AG09319 (cell line): ENCODE measurements around the gene RNF220.

ENCODE experiments used
- DNase-seq: peaks from one replicate; pipeline ENCODE4 v3.0.0-alpha.2; 2010; ENCODE audit warnings: low read depth; ENCODE audit errors: extremely low read depth
- CTCF ChIP-seq: IDR thresholded peaks from 2 replicates; pipeline ENCODE4 v1.5.1; 2011; ENCODE audit warnings: low read depth, mild to moderate bottlenecking, inconsistent platforms, low read length, moderate library complexity

The RNF220 gene

GRCh38 chr1:44464361-44464760, 59.3 kb downstream of the RNF220 start:
- no peak for TF ChIP-seq CTCF
- DNase-seq, result no peak

GRCh38 chr1:44467566-44467965, 62.5 kb downstream of the RNF220 start:
- DNase-seq, result no peak
- TF ChIP-seq CTCF, result no peak

GRCh38 chr1:44471911-44472453, 66.9 kb downstream of the RNF220 start:
- no peak for TF ChIP-seq CTCF

GRCh38 chr1:44472620-44473525, 67.8 kb downstream of the RNF220 start:
- DNase-seq, result no peak
- no peak for TF ChIP-seq CTCF

More at GRCh38 chr1:44471911-44472453, 66.9 kb downstream of the RNF220 start:
- no peak for DNase-seq

GRCh38 chr1:44476891-44477290, 71.8 kb downstream of the RNF220 start:
- TF ChIP-seq CTCF, result no peak
- DNase-seq, result no peak

- no peak for TF ChIP-seq CTCF
- DNase-seq, result no peak
These were observed 76.6 kb downstream of the RNF220 start for GRCh38 chr1:44481701-44482100.

GRCh38 chr1:44483089-44483874, 78.2 kb downstream of the RNF220 start:
- no peak for DNase-seq
- no peak for TF ChIP-seq CTCF
